ENCODE data around the gene LYPD5.
A peak's percentile ranks its signal among the peaks of the same experiment; 100 is the strongest.
"Not testable (repeated sequence)": the region's sequence is repeated elsewhere in the genome, so short reads cannot be mapped to it uniquely, and the experiment has no call there.

LYPD5 gene

GRCh38 chr19:43826787-43827754 lies 24.8 kb upstream of the LYPD5 start, which contains the start of gene ZNF283:
Gene ZNF283, plus strand, starts transcription at chr19:43827321. Its CDS starts 6,184 bp downstream, at chr19:43833505.
- POLR2A ChIA-PET: interaction anchor here (0.6 to 0.8 kb wide), 2 partner anchors 243 to 294 kb away, joined by 4 to 9 read pairs; partner anchors contain the start of gene ZNF575
- CTCF ChIA-PET: interaction anchor here (1.2 kb wide), 1 partner anchor 18 kb away, joined by 5 read pairs; no protein-coding TSS in a partner anchor
- peak; percentile 89 for DNase-seq (ENCODE audit: extremely low spot score)
- TF ChIP-seq CTCF (IDR thresholded peaks at IDR 0.05; ENCODE audit: control extremely low read depth, extremely low read depth, low read depth, missing control alignments): no peak

- CTCF ChIA-PET; POLR2A ChIA-PET; DNase-seq (ENCODE audit: extremely low spot score): not testable (repeated sequence)
Measured at GRCh38 chr19:43824572-43824971, 22.3 kb upstream of the LYPD5 start.

- CTCF ChIA-PET, POLR2A ChIA-PET: not testable (repeated sequence)
Measured at GRCh38 chr19:43823856-43824255, 21.6 kb upstream of the LYPD5 start.

GRCh38 chr19:43820884-43821215 lies 18.6 kb upstream of the LYPD5 start:
- no peak for DNase-seq (ENCODE audit: extremely low spot score)
- ChIA-PET POLR2A (no interaction called here), CTCF (interaction anchor here (1.2 to 1.4 kb wide), 2 partner anchors 10 to 36 kb away, joined by 4 to 6 read pairs; no protein-coding TSS in a partner anchor)
- TF ChIP-seq CTCF (IDR thresholded peaks at IDR 0.05; ENCODE audit: control extremely low read depth, extremely low read depth, low read depth, missing control alignments): no peak

More at GRCh38 chr19:43823856-43824255, 21.6 kb upstream of the LYPD5 start:
- DNase-seq (ENCODE audit: extremely low spot score): not testable (repeated sequence)

GRCh38 chr19:43820098-43820883 lies 18.0 kb upstream of the LYPD5 start:
- DNase-seq (ENCODE audit: extremely low spot score): peak; percentile 38
- CTCF ChIA-PET: interaction anchor here (1.2 to 2.7 kb wide), 2 partner anchors 10 to 11 kb away, joined by 6 to 12 read pairs; no protein-coding TSS in a partner anchor
- no peak for TF ChIP-seq CTCF (IDR thresholded peaks at IDR 0.05; ENCODE audit: control extremely low read depth, extremely low read depth, low read depth, missing control alignments)
- POLR2A ChIA-PET: no interaction called here

DNA sequence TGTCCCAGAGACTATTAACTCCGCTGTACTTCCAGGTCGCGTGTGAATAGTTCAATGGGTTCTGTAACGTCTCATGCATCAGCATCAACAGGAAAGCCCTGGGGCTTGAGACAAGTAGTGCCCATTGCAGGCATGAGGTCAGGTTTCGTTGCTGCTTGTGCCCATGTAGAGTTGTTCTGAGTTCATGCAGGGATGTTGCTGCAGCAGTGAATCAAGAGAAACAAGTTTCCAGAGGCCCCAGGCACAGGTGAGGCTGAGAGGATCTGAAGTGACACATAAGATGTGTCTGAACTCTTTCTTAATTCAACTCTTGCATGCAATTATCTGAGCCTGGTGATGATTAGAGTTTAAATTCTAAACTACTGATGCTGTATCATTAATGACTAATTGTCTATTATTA lies 16.3 kb upstream of the LYPD5 start:
- TF ChIP-seq CTCF (IDR thresholded peaks at IDR 0.05; ENCODE audit: control extremely low read depth, extremely low read depth, low read depth, missing control alignments): no peak
- POLR2A ChIA-PET: no interaction called here
- CTCF ChIA-PET: interaction anchor here (2.7 kb wide), 1 partner anchor 9 kb away, joined by 12 read pairs; no protein-coding TSS in a partner anchor

DNA sequence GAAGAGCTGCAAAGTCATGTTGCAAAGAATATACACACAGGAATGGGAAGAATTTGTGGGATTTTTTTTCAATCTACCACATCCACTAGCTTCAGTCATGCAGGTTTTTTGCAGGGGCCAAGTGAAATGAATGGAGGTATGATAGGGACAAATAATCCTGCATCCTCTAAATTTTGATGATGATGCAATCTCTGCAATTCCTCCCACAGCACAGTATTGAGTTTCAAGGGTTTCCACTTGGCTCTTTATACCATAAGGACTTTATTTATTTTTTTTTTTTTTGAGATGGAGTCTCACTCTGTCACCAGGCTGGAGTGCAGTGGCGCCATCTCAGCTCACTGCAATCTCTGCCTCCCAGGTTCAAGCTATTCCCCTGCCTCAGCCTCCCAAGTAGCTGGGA lies 15.2 kb upstream of the LYPD5 start:
- POLR2A ChIA-PET; DNase-seq (ENCODE audit: extremely low spot score): not testable (repeated sequence)
- CTCF ChIA-PET: interaction anchor here (1.0 to 2.7 kb wide), 2 partner anchors 8 to 74 kb away, joined by 3 to 12 read pairs; no protein-coding TSS in a partner anchor

More for the DNA sequence above, 16.3 kb upstream of the LYPD5 start:
- no peak for DNase-seq (ENCODE audit: extremely low spot score)

All from GM10248 (cell line).